Activated effector memory CD4-positive, alpha-beta T cell treated with anti-CD3 and anti-CD28 coated beads, Interleukin-2, amount 50 U/mL, for 16 hours (primary cell): ENCODE results near the gene TUBG1.

Source experiments
- DNase-seq: peaks from one replicate; pipeline ENCODE4 v3.0.0-alpha.2; 2020

The TUBG1 gene

DNA sequence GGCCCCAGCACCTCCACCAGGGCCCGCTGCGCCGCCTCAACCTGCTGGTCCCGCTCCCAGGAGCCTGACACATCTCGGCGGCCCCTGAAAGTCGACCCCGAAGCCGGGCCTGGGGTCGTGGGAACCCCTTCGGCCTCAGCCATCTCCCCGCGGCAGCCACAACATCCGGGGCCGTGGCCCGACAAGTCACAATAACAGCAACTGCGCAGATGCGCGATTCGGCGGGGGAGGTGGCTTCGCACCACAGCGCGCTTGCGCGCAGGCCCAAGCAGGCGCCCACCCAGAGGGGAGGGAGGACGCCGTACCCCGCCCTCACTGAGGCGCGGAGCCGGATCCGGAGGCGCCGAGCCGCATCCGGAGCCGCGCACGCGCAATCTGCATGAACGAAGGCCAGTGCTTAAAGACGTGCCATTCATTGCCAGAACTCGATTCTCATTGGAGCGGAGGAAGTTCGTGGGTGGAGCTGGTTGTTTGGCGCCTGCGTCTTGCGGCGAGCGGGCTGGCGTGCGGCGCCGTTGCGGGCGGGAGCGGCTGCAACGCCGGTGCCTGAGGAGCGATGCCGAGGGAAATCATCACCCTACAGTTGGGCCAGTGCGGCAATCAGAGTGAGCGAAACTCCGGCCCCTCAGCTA is at the start of gene TUBG1, which contains the start of gene RETREG3:
Gene TUBG1 (plus strand): TSS at position 502 of the 632 bp plus-strand sequence. CDS start 55 bp downstream, at position 557.
Gene RETREG3 (minus strand): TSS at position 193 of the 632 bp plus-strand sequence. CDS start 50 bp downstream, at position 143.
- peak; percentile 100 for DNase-seq

DNA sequence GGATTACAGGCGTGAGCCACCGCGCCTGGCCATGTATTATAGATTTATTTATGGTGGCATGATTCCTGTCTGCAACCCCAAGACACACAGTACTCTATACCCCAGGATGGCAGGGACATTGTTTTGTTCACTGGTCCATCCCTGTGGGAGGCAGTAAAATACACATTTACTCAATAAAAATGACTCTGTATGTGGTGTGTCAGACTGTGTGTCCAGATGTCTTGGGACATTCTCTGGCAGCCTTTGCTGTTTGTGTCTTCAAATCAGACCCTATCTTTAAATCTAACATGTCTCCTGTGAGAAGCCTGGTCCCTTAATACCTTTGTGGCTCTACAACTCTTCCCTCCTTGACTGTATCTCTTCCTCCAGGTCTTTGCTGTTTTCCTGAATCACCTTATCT is 49.2 kb upstream of the TUBG1 start:
- no peak for DNase-seq

DNA sequence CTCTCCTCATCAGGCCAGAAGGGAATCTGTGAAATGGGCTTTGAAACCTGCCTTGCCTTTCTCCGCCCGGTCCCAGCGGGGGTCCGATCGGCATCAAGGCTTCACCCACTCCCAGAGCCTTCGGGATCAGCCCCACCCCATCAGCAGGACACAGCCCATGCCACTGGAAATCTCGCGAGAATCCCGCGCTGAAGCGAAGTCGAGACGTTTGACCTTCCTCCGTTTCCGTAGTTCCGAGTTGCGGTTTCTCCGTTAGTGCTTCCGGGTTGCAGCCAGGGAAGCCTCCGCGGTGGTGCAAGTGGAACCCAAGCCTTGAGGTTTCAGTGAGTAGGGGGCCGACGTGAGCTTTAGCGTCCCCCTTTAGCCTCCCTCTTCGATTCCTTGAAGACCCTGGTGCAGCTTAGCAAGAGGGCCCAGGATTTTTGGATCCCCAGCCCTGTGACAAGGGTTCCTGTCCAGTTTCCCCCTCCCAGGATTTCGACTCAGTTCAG is 47.5 kb upstream of the TUBG1 start, which contains the start of gene COASY:
Gene COASY (plus strand): TSS at position 252 of the 491 bp plus-strand sequence. CDS start 475 bp downstream, outside the sequence.
- peak; percentile 96 for DNase-seq

DNA sequence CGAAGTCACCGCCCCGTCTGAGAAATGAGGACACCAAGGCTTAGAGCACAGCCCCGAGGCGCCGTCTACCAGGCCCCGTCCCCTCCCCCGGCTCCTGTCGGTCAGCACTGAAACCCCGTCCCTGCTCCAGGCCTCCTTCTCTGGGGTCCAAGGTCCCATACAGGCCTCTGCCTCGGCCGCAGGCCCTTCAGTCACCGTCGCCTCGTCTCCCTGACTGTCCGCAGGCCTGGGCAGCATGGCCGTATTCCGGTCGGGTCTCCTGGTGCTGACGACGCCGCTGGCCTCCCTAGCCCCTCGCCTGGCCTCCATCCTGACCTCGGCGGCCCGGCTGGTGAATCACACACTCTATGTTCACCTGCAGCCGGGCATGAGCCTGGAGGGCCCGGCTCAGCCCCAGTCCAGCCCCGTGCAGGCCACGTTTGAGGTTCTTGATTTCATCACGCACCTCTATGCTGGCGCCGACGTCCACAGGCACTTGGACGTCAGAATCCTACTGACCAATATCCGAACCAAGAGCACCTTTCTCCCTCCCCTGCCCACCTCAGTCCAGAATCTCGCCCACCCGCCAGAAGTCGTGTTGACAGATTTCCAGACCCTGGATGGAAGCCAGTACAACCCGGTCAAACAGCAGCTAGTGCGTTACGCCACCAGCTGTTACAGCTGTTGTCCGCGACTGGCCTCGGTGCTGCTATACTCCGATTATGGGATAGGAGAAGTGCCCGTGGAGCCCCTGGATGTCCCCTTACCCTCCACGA is 46.9 kb upstream of the TUBG1 start:
- DNase-seq = peak; percentile 69

- no peak for DNase-seq
Observed at GRCh38 chr17:42563143-42563509, 46.4 kb upstream of the TUBG1 start.

DNA sequence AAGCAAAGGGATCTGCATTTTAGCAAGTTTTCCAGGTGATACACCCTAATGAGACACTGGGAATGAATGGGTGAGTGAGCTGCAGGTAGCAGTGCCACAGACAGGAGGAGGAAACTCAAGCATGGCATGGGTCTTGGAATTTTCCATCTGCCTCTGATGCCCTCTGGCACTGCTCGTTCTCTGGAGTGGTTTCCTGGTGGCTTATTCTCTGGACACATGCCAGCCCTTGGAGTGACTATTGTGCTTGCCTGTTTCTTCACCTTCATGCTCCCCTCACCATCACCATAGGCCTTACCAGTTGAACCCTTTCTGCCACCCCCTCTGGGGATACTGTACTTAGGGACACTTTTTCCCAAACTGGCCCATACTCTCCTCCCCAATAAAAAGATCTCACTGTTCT is 45.9 kb upstream of the TUBG1 start:
- DNase-seq = no peak

DNA sequence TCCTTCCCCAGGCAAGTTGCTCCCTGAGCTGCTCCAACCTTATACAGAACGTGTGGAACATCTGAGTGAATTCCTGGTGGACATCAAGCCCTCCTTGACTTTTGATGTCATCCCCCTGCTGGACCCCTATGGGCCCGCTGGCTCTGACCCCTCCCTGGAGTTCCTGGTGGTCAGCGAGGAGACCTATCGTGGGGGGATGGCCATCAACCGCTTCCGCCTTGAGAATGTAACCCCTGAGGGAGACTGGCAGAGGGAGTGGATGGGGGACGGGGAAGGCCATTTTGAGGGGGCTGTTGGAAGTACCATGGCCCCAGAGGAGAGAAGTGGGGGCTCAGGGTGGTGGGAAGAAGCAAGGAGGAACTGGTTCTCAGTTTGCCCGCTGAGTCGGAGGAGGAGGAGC is 45.5 kb upstream of the TUBG1 start:
- no peak for DNase-seq

GRCh38 chr17:42564815-42565522 is 44.5 kb upstream of the TUBG1 start:
- DNase-seq = no peak

- DNase-seq = no peak
Observed at GRCh38 chr17:42565523-42566214, 43.8 kb upstream of the TUBG1 start.

DNA sequence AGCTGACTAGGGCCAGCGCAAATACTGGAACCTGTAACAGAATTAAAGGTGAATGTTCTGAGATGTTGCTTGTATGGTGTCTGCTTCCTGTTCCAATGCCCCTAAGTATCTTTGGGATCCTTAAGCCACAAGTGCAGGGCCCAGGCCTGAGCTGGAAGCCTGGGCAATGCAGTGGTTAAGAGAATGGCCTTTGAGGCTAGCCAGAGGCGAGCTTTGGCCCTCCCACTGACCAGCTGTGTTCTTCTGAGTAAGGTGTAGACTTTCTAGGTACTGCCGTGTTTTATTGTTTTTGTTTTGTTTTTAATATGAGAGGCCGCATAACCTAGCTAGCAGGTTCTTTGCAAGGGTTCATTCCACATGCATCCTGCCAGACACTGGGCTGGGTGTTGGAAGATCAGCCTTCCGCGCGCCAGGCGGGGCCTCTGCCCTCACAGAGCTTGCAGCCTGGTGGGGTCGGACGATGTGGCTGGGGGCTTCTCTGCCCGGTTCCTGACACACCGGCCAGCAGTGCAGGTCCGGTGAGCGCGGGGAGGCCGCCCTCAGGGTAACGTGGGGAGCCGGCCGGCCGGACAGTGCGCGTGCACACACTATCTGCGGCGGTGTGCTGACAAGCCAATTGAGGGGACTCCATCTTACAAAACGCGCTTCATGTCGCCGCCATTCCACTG is 43.1 kb upstream of the TUBG1 start:
- no peak for DNase-seq

- peak; percentile 97 for DNase-seq
Observed at GRCh38 chr17:42566883-42567573, 42.5 kb upstream of the TUBG1 start, which contains the start of gene MLX. TSS of gene MLX (plus strand) at chr17:42567100. CDS start at chr17:42567125, 25 bp downstream.

GRCh38 chr17:42568341-42569111 is 41.0 kb upstream of the TUBG1 start:
- no peak for DNase-seq

GRCh38 chr17:42571435-42572225 is 37.9 kb upstream of the TUBG1 start:
- DNase-seq = no peak

GRCh38 chr17:42573095-42573494 is 36.4 kb upstream of the TUBG1 start:
- DNase-seq = peak; percentile 30

- DNase-seq = no peak
Observed at GRCh38 chr17:42574463-42574862, 35.0 kb upstream of the TUBG1 start.

DNA sequence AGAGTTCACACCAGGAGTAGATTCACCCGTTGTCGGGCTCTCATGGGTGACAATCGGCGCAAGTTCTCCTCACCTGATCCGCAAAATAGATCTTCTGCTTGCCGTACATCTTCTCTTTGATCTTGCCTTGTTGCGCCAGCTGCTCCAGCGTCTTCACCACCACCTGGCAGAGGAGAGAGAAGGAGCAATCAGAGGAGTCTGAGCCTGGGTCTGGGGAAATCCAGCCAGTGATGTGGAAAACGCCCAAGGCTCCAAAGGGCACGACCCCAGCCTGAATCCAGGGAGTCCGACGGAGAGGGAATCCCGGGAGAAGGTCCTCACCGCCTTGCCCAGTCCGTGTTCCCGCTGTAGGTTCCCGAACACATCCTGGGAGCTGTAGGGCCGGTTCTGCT is 32.3 kb upstream of the TUBG1 start:
- DNase-seq = no peak

- DNase-seq = peak; percentile 98
Observed at GRCh38 chr17:42577532-42578281, 31.8 kb upstream of the TUBG1 start, which contains the start of gene PSMC3IP. TSS of gene PSMC3IP (minus strand) at chr17:42577729. CDS start at chr17:42577686, 43 bp downstream.

GRCh38 chr17:42578282-42578869 is 31.1 kb upstream of the TUBG1 start:
- DNase-seq = peak; percentile 89
